Parathyroid adenoma (tissue), 2 donors: Measurements from ENCODE around the gene RAP1A.
A peak's percentile ranks its signal among the peaks of the same experiment; 100 is the strongest.

Experiments used
- H2AFZ ChIP-seq: fragments of 300-600 bp; sonication (generic); one replicate; pipeline ENCODE4 v1.7.0; 2017; ENCODE audit warnings: antibody characterized with exemption, mild to moderate bottlenecking
- H3K27ac ChIP-seq: fragments of 300-600 bp; sonication (generic); one replicate; pipeline ENCODE4 v1.7.0; 2017
- H3K27me3 ChIP-seq: fragments of 300-600 bp; sonication (generic); one replicate; pipeline ENCODE4 v1.7.0; 2017; ENCODE audit warnings: low read length; ENCODE audit not compliant: control insufficient read depth, insufficient read depth
- H3K36me3 ChIP-seq: fragments of 300-600 bp; sonication (generic); one replicate; pipeline ENCODE4 v1.7.0; 2017; ENCODE audit warnings: low read length; ENCODE audit not compliant: control insufficient read depth, insufficient read depth
- H3K4me1 ChIP-seq: fragments of 300-600 bp; sonication (generic); one replicate; pipeline ENCODE4 v1.7.0; 2017; ENCODE audit warnings: control low read depth
- H3K4me2 ChIP-seq: fragments of 300-600 bp; sonication (generic); one replicate; pipeline ENCODE4 v1.7.0; 2017; ENCODE audit warnings: low read length
- H3K4me3 ChIP-seq: fragments of 300-600 bp; sonication (generic); one replicate; pipeline ENCODE4 v1.7.0; 2017; ENCODE audit warnings: low read depth, low read length
- H3K79me2 ChIP-seq: fragments of 300-600 bp; sonication (generic); one replicate; pipeline ENCODE4 v1.7.0; 2017; ENCODE audit warnings: control low read depth
- H3K9ac ChIP-seq: fragments of 300-600 bp; sonication (generic); one replicate; pipeline ENCODE4 v1.7.0; 2017; ENCODE audit warnings: mild to moderate bottlenecking
- H3K9me3 ChIP-seq: fragments of 300-600 bp; sonication (generic); one replicate; pipeline ENCODE4 v1.7.0; 2017; ENCODE audit warnings: low read length; ENCODE audit not compliant: control insufficient read depth
- CTCF ChIP-seq: fragments of 300-600 bp; sonication (generic); IDR thresholded peaks from one replicate; pipeline ENCODE4 v1.7.0; 2017; ENCODE audit warnings: antibody characterized with exemption, mild to moderate bottlenecking
- donor health status: primary hyperparathyroidism.

RAP1A gene

GRCh38 chr1:111619635-111620440 lies at the start of gene RAP1A:
Gene RAP1A, plus strand, starts transcription at chr1:111619789. Its CDS starts 71,572 bp downstream, at chr1:111691361.
- peak within 1 kb of the TSS; percentile 87 for H3K4me3 ChIP-seq
- peak within 1 kb of the TSS; percentile 94 for H3K4me2 ChIP-seq
- H3K36me3 ChIP-seq = no peaks in the 10 kb centered on the region
- peak within 1 kb of the TSS; percentile 81 for H3K27ac ChIP-seq
- no peak within 1 kb of the TSS for H3K9ac ChIP-seq
- H2AFZ ChIP-seq = peak within 1 kb of the TSS; percentile 64
- peaks cover 12% of the 10 kb centered on the region for H3K4me1 ChIP-seq
- H3K79me2 ChIP-seq = peaks cover 17% of the 10 kb centered on the region
- H3K9me3 ChIP-seq = no peaks in the 10 kb centered on the region
- no peaks in the 10 kb centered on the region for H3K27me3 ChIP-seq
- no peak for TF ChIP-seq CTCF

GRCh38 chr1:111569913-111570312 lies 49.7 kb upstream of the RAP1A start:
- Histone ChIP-seq H3K4me1 (peaks cover 6% of the 10 kb centered on the region), H3K27me3 (no peaks in the 10 kb centered on the region), H3K4me2 (no peak overlapping the region), H3K27ac (no peak overlapping the region), H3K79me2 (no peaks in the 10 kb centered on the region), H2AFZ (peak overlapping the region; percentile 61), H3K4me3 (no peak overlapping the region), H3K9me3 (no peaks in the 10 kb centered on the region), H3K36me3 (no peaks in the 10 kb centered on the region), H3K9ac (no peak overlapping the region)
- TF ChIP-seq CTCF = no peak

- H3K9me3 ChIP-seq = no peaks in the 10 kb centered on the region
- no peak for TF ChIP-seq CTCF
- no peaks in the 10 kb centered on the region for H3K27me3 ChIP-seq
- peak overlapping the region; percentile 28 for H2AFZ ChIP-seq
- no peak overlapping the region for H3K9ac ChIP-seq
- peaks cover 6% of the 10 kb centered on the region for H3K4me1 ChIP-seq
- H3K4me3 ChIP-seq = no peak overlapping the region
- no peaks in the 10 kb centered on the region for H3K36me3 ChIP-seq
- H3K4me2 ChIP-seq = no peak overlapping the region
- no peak overlapping the region for H3K27ac ChIP-seq
- H3K79me2 ChIP-seq = no peaks in the 10 kb centered on the region
Measured at GRCh38 chr1:111570781-111571181, 48.8 kb upstream of the RAP1A start.

GRCh38 chr1:111571239-111571638 lies 48.4 kb upstream of the RAP1A start:
- H3K4me2 ChIP-seq = no peak overlapping the region
- no peak overlapping the region for H3K27ac ChIP-seq
- no peaks in the 10 kb centered on the region for H3K36me3 ChIP-seq
- no peaks in the 10 kb centered on the region for H3K27me3 ChIP-seq
- no peaks in the 10 kb centered on the region for H3K9me3 ChIP-seq
- no peak overlapping the region for H3K4me3 ChIP-seq
- no peak for TF ChIP-seq CTCF
- H3K79me2 ChIP-seq = no peaks in the 10 kb centered on the region
- no peak overlapping the region for H2AFZ ChIP-seq
- H3K4me1 ChIP-seq = peaks cover 6% of the 10 kb centered on the region
- H3K9ac ChIP-seq = no peak overlapping the region

GRCh38 chr1:111571987-111572386 lies 47.6 kb upstream of the RAP1A start:
- Histone ChIP-seq H3K79me2 (no peaks in the 10 kb centered on the region), H3K4me1 (peaks cover 8% of the 10 kb centered on the region), H3K27me3 (no peaks in the 10 kb centered on the region), H3K4me3 (no peak overlapping the region), H3K4me2 (no peak overlapping the region), H3K36me3 (no peaks in the 10 kb centered on the region), H3K27ac (no peak overlapping the region), H3K9me3 (no peaks in the 10 kb centered on the region), H2AFZ (no peak overlapping the region), H3K9ac (no peak overlapping the region)
- TF ChIP-seq CTCF = no peak
